K562 (cell line): ENCODE measurements around the gene CD79A. TPM values are rescaled to one million over a fixed set of nuclear protein-coding genes. Genes with fewer than 3 reads are reported as not detected.

Experiments
- CTCFL ChIP-seq: IDR thresholded peaks from 2 replicates; pipeline ENCODE4 v1.6.1; 2011; ENCODE audit warnings: borderline replicate concordance, low read depth, mild to moderate bottlenecking, moderate library complexity, low read length; ENCODE audit not compliant: insufficient read depth, poor library complexity, severe bottlenecking
- DACH1 ChIP-seq: fragments of 450-650 bp; IDR thresholded peaks from 2 replicates; pipeline ENCODE4 v1.6.1; 2018; ENCODE audit not compliant: partially characterized antibody
- HMG20B ChIP-seq: fragments of 250-450 bp; sonication (Bioruptor Pico); IDR thresholded peaks from 2 replicates; pipeline ENCODE4 v1.5.0; 2021; ENCODE audit warnings: mild to moderate bottlenecking
- LEF1 ChIP-seq: fragments of 450-650 bp; IDR thresholded peaks from 2 replicates; pipeline ENCODE4 v1.6.1; 2016; ENCODE audit warnings: mild to moderate bottlenecking
- MCM5 ChIP-seq: fragments of 450-650 bp; IDR thresholded peaks from 2 replicates; pipeline ENCODE4 v1.6.1; 2016; ENCODE audit warnings: low read depth
- PCBP1 ChIP-seq: fragments of 200-400 bp; formaldehyde crosslinking; IDR thresholded peaks from 2 replicates; pipeline ENCODE4 v1.6.1; 2018; ENCODE audit warnings: mild to moderate bottlenecking, low read depth, low read length; ENCODE audit not compliant: poor library complexity, severe bottlenecking
- POLR3A ChIP-seq: IDR thresholded peaks from 2 replicates; pipeline ENCODE4 v1.6.1; 2011; ENCODE audit warnings: borderline replicate concordance, mild to moderate bottlenecking, moderate library complexity; ENCODE audit not compliant: insufficient read length, insufficient read depth; ENCODE audit errors: extremely low read depth
- SNRNP70 ChIP-seq: fragments of 200-400 bp; formaldehyde crosslinking; optimal IDR thresholded peaks from 2 replicates; pipeline ENCODE3; 2017; ENCODE audit warnings: low read depth, low read length
- STAT6 ChIP-seq: sonication (generic); formaldehyde crosslinking; IDR thresholded peaks from 2 replicates; pipeline ENCODE4 v1.8.1; 2023; ENCODE audit warnings: mild to moderate bottlenecking, missing genetic modification reagents
- TBL1XR1 ChIP-seq, 2 experiments: IDR thresholded peaks; 2 replicates each; pipeline ENCODE4 v1.6.1; 2012; ENCODE audit warnings: improper control_type of control experiment in 2 of 2, low read length in 2 of 2, mild to moderate bottlenecking in 1 of 2
- ZNF592 ChIP-seq: fragments of 450-650 bp; IDR thresholded peaks from 2 replicates; pipeline ENCODE4 v1.6.1; 2017; ENCODE audit warnings: antibody characterized with exemption, mild to moderate bottlenecking
- polyA plus RNA-seq, 8 experiments: library from polyadenylated mRNA; depleted of rRNA in 4 of 8; stranded (reverse) in 5 of 8; unstranded in 3 of 8; fragments of >200 nt; fragmentation: Nextera tagmentation in 2 of 8; fragmentation: Illumina TruSeq in 1 of 8; extraction: Ambion mirVana in 2 of 8; extraction: Trizol in 1 of 8; gene quantifications; 2 replicates each; pipeline versions ENCODE4 v1.2.1 to v1.2.3, GENCODE V29; 2011 to 2014; ENCODE audit warnings: inconsistent platforms in 1 of 8, missing spikeins in 1 of 8
- total RNA-seq, 7 experiments: library from RNA; depleted of rRNA in 6 of 7; stranded (reverse); fragments of >200 nt in 6 of 7; fragmentation: Illumina TruSeq in 2 of 7; extraction: Trizol in 2 of 7; gene quantifications; 2 replicates each; pipeline versions ENCODE4 v1.2.1 to v1.2.3, GENCODE V29; 2011 to 2021; ENCODE audit warnings: low replicate concordance in 1 of 7
- TF ChIP-seq, protein P1 (sequence below): sonication (generic); formaldehyde crosslinking; IDR thresholded peaks from 2 replicates; pipeline ENCODE4 v1.8.0; 2022; ENCODE audit warnings: missing genetic modification reagents, mild to moderate bottlenecking, moderate library complexity, borderline replicate concordance

The CD79A gene
- total and polyA plus RNA-seq, 9 of the 15 experiments (the other 6 are each of a cell fraction or from before 2014, with no cell fraction given) = 0.04 to 0.72 (median 0.17) TPM; not detected in 3

DNA sequence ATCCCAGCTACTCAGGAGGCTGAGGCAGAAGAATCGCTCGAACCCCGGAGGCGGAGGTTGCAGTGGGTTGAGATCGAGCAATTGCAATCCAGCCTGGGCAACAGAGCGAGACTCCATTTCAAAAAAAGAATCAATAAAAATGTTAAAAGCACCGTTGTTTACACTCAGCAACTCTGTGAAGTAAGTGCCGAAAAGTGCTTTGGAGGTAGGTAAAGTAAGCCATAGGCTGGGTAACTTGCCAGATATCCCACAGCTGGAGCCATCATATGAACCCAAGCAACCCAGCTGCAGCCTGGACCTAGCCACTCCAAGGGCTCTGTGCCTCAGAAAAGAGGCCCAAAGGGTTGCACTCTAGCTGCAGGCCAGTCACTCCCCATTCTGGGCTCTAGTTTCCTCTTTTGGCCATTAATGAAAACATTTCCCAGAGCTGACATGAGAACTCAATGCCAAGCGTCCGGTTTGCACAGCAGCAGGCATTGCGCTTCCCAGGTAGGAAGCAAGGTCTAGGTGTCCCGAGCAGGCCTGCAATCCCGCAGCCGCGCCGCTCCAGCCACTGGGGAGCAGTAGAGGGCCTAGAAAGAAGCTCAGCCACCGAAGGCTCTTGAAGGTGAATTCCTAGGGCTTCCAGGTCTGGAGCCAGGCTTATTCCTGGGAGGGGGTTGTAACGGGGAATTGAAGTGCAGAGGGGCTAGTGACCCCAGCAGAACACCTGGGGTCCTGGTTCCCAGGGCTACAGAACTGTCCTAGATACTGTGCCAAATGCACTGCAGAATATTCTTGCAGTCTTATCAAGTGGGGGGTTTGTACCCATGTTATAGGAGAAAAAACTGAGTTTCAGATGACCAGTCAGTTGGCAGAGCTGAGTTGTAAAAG is 4.1 kb upstream of the CD79A start (continued):
- TF ChIP-seq ZNF592 (no peak), POLR3A (no peak), HMG20B (CRISPR knock-in tag) (no peak), MCM5 (no peak), PCBP1 (no peak), DACH1 (no peak), LEF1 (no peak), STAT6 (no peak), SNRNP70 (peak; percentile 85), CTCFL (peak; percentile 35), TBL1XR1 (IDR thresholded peaks at IDR 0.05; ENCODE audit: low read length in 2 of 2) (no peak)
- TF ChIP-seq, protein P1, sequence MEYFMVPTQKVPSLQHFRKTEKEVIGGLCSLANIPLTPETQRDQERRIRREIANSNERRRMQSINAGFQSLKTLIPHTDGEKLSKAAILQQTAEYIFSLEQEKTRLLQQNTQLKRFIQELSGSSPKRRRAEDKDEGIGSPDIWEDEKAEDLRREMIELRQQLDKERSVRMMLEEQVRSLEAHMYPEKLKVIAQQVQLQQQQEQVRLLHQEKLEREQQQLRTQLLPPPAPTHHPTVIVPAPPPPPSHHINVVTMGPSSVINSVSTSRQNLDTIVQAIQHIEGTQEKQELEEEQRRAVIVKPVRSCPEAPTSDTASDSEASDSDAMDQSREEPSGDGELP (CRISPR knock-in tag) = peak; percentile 57
